ENCODE results near the gene GLIS1.

Gene GLIS1

GRCh38 chr1:53712276-53712675 lies 26.7 kb downstream of the GLIS1 start:
- no peak for DNase-seq (ENCODE audit: low read depth)
- H3K4me3 ChIP-seq (ENCODE audit: low read depth, low read length), result no peak overlapping the region
- TF ChIP-seq, protein P1, sequence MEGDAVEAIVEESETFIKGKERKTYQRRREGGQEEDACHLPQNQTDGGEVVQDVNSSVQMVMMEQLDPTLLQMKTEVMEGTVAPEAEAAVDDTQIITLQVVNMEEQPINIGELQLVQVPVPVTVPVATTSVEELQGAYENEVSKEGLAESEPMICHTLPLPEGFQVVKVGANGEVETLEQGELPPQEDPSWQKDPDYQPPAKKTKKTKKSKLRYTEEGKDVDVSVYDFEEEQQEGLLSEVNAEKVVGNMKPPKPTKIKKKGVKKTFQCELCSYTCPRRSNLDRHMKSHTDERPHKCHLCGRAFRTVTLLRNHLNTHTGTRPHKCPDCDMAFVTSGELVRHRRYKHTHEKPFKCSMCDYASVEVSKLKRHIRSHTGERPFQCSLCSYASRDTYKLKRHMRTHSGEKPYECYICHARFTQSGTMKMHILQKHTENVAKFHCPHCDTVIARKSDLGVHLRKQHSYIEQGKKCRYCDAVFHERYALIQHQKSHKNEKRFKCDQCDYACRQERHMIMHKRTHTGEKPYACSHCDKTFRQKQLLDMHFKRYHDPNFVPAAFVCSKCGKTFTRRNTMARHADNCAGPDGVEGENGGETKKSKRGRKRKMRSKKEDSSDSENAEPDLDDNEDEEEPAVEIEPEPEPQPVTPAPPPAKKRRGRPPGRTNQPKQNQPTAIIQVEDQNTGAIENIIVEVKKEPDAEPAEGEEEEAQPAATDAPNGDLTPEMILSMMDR (IDR thresholded peaks at IDR 0.05; ENCODE audit: low read depth, low read length, missing control alignments), result no peak

GRCh38 chr1:53710584-53710983 lies 28.4 kb downstream of the GLIS1 start:
- DNase-seq (ENCODE audit: low read depth), result no peak
- no peak overlapping the region for H3K4me3 ChIP-seq (ENCODE audit: low read depth, low read length)
- TF ChIP-seq, protein P1 (IDR thresholded peaks at IDR 0.05; ENCODE audit: low read depth, low read length, missing control alignments), result no peak

DNA sequence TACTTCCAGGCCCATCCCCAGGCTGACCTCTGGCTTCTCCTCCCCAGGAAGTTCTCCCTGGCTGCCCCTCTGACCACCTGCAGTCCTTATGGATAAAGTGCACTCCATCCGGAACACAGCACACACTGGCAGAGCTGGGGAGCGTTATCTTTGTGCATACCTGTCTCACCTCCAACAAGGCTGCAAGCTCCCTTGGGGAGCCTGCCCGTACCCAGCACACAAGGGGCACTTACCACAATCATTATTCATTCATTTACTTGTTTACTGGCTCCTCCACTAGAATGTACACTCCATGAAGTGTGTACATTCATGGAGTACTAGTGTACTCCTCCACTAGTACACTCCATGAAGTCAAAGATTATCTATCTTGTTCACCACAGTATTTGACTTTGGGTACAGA lies 30.3 kb downstream of the GLIS1 start:
- no peak for DNase-seq (ENCODE audit: low read depth)
- no peak overlapping the region for H3K4me3 ChIP-seq (ENCODE audit: low read depth, low read length)
- TF ChIP-seq, protein P1 (IDR thresholded peaks at IDR 0.05; ENCODE audit: low read depth, low read length, missing control alignments), result no peak

DNA sequence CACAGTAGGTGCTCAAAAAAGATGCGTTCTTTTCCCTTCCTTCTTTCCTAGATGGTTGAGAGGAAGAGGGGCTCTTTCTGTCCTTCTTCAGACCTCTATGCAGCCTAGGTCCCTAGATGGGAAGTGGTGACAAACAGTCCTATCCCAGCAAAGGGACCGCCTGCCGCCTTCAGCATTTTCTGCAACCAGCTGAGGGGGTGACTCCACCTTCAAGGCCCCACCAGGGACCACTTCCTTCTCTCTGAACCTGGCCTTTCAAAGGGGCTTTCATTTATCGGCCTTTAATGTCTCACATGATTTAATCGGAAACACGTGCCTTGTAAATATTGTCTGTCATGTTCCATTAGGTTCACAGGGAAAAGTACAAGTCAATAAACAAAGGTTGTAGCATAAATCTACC lies 32.6 kb downstream of the GLIS1 start:
- DNase-seq (ENCODE audit: low read depth), result no peak
- TF ChIP-seq, protein P1 (IDR thresholded peaks at IDR 0.05; ENCODE audit: low read depth, low read length, missing control alignments), result no peak
- H3K4me3 ChIP-seq (ENCODE audit: low read depth, low read length), result no peak overlapping the region

- no peak overlapping the region for H3K4me3 ChIP-seq (ENCODE audit: low read depth, low read length)
- TF ChIP-seq, protein P1 (IDR thresholded peaks at IDR 0.05; ENCODE audit: low read depth, low read length, missing control alignments), result no peak
- DNase-seq (ENCODE audit: low read depth), result no peak
Observed at GRCh38 chr1:53705446-53706096, 33.4 kb downstream of the GLIS1 start.

DNA sequence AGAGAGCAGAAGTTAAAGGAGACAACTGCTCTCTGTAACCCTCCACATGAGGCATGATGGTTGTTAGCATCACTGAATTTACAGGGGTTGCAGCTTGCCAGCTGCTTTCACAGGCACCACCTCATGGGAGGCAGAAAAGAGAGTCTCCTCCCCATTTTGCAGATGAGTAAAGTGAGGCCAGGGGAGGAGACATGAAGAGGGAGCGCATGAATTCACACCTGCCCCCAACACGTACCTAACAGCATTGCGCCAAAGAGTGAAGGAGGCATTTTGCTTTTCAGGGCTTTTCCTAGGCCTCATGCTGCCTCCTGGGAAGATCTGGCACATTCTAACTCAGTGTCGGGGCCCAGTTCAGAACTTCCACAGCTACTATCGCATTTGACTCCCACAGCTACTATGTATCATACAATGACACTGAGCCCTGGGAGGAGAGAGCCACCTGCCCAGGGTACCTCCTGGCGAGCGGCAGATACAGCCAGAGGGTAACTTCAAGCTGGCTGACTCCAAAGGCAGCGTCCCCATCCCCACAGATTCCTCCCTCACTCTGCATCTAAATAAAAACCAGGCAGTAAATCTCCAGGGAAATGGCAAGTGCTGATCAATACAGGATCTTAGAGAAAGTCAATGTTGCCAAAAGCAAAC lies 34.0 kb downstream of the GLIS1 start:
- no peak overlapping the region for H3K4me3 ChIP-seq (ENCODE audit: low read depth, low read length)

More for the DNA sequence above, 34.0 kb downstream of the GLIS1 start:
- TF ChIP-seq, protein P1 (IDR thresholded peaks at IDR 0.05; ENCODE audit: low read depth, low read length, missing control alignments), result no peak
- no peak for DNase-seq (ENCODE audit: low read depth)
